Amniotic stem cell (primary cell): Measurements from ENCODE around the gene C12orf76.
"Not testable (repeated sequence)": the region's sequence is repeated elsewhere in the genome, so short reads cannot be mapped to it uniquely, and the experiment has no call there.

Experiments
- DNase-seq: peaks from one replicate; lab custom pipeline; 2025; lab: John Stamatoyannopoulos, UW

The C12orf76 gene

GRCh38 chr12:110048242-110049027, at the start of gene C12orf76:
TSS of gene C12orf76 (minus strand) at chr12:110048522. CDS start at chr12:110048495, 27 bp downstream.
- peak; percentile 88 for DNase-seq

- DNase-seq: no peak
These were observed 45.4 kb upstream of the C12orf76 start for GRCh38 chr12:110093631-110094311.

- DNase-seq: no peak
These were observed 42.9 kb upstream of the C12orf76 start for GRCh38 chr12:110091136-110091711.

- no peak for DNase-seq
These were observed 42.2 kb upstream of the C12orf76 start for GRCh38 chr12:110090266-110091135.

GRCh38 chr12:110088936-110089335, 40.6 kb upstream of the C12orf76 start:
- no peak for DNase-seq

GRCh38 chr12:110088216-110088615, 39.9 kb upstream of the C12orf76 start:
- not testable (repeated sequence) for DNase-seq

GRCh38 chr12:110084314-110085015, 36.1 kb upstream of the C12orf76 start:
- DNase-seq: no peak

GRCh38 chr12:110080410-110080809, 32.1 kb upstream of the C12orf76 start:
- DNase-seq: no peak

GRCh38 chr12:110079477-110080400, 31.4 kb upstream of the C12orf76 start:
- no peak for DNase-seq

- no peak for DNase-seq
These were observed 29.5 kb upstream of the C12orf76 start for GRCh38 chr12:110077800-110078199.

- no peak for DNase-seq
These were observed 27.6 kb upstream of the C12orf76 start for GRCh38 chr12:110075880-110076279.

GRCh38 chr12:110074089-110074488, 25.8 kb upstream of the C12orf76 start:
- DNase-seq: no peak

- DNase-seq: no peak
These were observed 24.9 kb upstream of the C12orf76 start for GRCh38 chr12:110073049-110073831.

- not testable (repeated sequence) for DNase-seq
These were observed 24.3 kb upstream of the C12orf76 start for GRCh38 chr12:110072636-110073035.

- DNase-seq: no peak
These were observed 23.6 kb upstream of the C12orf76 start for GRCh38 chr12:110071967-110072366.

GRCh38 chr12:110071504-110071903, 23.2 kb upstream of the C12orf76 start:
- DNase-seq: no peak

- no peak for DNase-seq
These were observed 20.3 kb upstream of the C12orf76 start for GRCh38 chr12:110068654-110069053.

- not testable (repeated sequence) for DNase-seq
These were observed 19.8 kb upstream of the C12orf76 start for GRCh38 chr12:110068115-110068514.

- no peak for DNase-seq
These were observed 19.2 kb upstream of the C12orf76 start for GRCh38 chr12:110067531-110067930.
